NCI-H2029 treated with DMSO at 0.1 percent for 48 hours (cell line): ENCODE measurements around the gene CEP170B.
"Not testable (repeated sequence)": the region's sequence is repeated elsewhere in the genome, so short reads cannot be mapped to it uniquely, and the experiment has no call there.

Experiments used
- DNase-seq: peaks from one replicate; lab custom pipeline; 2025; lab: John Stamatoyannopoulos, UW

CEP170B gene

DNA sequence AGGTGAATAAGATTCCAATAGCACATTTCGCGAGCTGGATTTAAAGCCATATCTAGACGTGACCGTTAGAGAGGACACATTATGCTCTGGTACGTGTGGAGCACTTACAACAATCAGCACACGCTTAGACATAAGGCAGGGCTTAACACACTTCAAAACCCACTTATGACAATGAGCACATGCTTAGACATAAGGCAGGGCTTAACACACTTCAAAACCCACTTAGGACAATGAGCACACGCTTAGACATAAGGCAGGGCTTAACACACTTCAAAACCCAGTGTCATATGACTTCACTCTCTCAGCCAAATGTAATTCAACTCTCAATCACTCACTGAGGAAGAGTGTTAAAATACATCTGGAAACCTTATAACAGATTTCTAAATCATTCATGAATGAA, 48.4 kb downstream of the CEP170B start:
- peak; percentile 52 for DNase-seq

DNA sequence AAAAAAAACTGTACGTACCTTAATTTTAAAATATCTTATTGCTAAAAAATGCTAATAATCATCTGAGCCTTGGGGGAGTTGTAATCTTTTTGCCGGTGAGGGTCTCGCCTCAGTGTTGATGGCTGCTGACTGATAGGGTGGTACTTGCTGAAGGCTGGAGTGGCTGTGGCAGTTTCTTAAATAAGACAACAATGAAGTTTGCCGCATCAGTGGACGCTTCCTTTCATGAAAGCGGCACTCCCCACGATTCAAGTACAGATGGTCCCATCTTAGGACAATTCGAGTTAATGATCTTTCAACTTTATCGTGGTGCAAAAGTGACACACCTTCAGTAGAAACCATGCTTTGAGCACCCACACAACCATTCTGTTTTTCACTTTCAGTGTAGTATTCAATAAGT, 52.0 kb downstream of the CEP170B start:
- no peak for DNase-seq

GRCh38 chr14:104917993-104918392, 52.9 kb downstream of the CEP170B start:
- no peak for DNase-seq

- not testable (repeated sequence) for DNase-seq
These were observed 54.3 kb downstream of the CEP170B start for GRCh38 chr14:104919152-104919992.

- no peak for DNase-seq
These were observed 54.9 kb downstream of the CEP170B start for GRCh38 chr14:104919993-104920315.

DNA sequence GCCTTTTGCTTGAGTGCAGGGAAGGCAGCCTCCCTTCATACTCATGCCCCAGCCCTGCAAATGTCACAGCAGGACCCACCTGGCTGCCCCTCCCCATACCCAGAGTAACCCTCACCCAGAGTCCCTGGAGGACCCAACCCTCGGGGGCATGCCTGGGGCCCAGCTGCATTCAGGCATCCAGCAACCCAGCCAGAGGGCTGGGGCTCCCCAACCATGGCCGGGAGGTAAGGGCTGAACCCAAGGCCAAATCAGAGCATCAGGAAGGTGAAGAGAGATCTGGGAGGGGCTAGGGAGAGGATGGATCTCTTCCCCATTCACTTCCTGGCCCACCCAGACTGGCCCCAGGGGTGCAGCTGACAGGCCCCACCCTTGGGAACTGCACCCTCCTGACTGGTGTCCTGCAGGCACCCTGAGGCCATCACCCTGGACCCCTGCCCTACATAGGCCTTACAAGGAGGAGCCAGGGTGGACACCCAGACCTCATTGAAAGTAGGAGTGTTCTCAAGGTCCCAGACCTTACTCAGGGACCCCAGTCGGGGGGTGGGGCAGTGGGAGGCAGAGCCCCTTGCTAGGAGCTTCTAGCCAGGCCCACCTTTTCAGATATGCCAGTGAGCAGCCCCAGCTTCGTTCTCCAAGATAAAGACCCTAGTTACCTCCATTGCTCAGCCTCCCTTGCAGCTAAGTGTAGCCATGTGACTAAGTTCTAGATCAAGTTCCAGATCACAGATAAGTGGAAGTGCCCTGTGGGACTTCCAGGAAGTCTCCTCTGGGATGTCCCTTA, 58.8 kb downstream of the CEP170B start:
- no peak for DNase-seq

DNA sequence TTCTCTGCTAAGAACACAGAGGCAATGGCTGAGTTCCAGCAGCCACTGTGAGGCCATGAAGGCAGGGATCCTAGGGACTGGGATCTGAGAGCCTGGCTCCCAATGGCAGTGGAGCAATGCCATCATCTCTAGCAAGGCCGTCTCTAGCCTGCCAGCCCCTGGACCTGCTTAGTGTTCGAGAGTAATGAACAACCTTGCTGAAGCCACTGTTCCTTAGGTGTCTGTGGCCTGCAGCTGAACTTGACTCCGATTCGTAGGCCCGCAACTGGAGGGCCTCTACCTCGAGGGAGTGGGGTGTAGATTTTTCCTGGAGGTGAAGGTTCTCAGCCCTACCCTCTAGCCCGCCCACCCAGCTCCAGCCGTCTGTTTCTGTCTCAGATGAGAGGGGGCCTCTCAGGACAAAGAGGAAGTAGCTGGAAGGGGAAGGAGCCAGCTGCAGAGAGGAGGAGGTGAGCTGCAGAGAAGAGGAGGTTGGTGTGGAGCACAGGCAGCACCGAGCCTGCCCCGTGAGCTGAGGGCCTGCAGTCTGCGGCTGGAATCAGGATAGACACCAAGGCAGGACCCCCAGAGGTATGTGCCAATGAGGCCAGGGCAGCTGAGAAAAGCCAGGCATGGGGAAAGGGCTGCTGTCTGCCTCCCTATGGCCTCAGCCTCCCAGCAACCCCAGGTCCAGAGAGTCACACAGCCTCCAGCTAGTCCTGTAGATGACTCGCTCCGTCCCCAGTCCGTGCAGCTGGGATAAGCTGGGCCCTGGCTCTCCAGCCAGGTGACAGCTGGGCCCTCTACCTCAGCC, 59.5 kb downstream of the CEP170B start, which contains the start of gene PLD4:
PLD4 (plus strand) TSS at position 459 of the 793 bp plus-strand sequence. CDS start 2,262 bp downstream, outside the sequence.
- no peak for DNase-seq

- DNase-seq: no peak
These were observed 60.3 kb downstream of the CEP170B start for GRCh38 chr14:104925214-104925854.

DNA sequence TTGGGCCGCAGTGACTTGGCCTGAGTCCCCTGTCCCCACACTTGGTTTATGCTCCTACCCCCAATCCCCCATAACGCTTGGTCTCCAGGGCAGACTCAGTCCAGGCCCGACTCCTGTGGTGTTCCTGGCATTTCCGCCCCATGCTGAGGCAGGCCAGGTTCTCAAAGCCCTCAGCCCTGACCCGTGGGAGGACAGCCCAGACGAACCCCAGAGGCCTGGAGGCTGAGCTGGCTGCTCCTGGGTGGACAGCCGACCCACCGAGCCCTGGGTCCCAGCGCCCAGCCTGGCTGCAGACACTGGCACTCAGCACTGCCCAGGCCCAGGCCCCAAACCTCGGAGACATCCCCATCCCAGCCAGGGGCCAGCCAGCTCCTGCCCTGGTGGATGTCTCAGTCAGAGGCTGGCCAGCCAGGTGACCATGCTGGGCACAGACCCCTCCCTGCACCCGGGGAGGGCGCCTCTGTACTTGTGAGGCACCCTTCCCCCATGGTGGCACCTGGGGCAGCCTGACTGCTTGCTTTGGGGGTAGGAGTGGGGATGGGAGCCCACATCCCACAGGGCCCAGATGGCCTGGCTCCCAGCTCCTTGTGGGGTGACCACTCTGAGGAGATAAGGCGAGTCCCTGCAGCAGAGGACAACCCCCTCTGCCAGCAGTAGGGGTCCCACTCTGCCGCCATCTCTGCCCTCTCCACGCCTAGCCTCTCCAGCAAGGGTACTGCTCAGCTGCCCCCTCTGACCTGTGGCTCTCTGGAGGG, 61.0 kb downstream of the CEP170B start:
- no peak for DNase-seq

- no peak for DNase-seq
These were observed 61.8 kb downstream of the CEP170B start for GRCh38 chr14:104926619-104927431.

- no peak for DNase-seq
These were observed 62.4 kb downstream of the CEP170B start for GRCh38 chr14:104927432-104927816.

- no peak for DNase-seq
These were observed 62.8 kb downstream of the CEP170B start for GRCh38 chr14:104927901-104928300.

GRCh38 chr14:104928391-104929133, 63.5 kb downstream of the CEP170B start:
- no peak for DNase-seq

- DNase-seq: no peak
These were observed 64.5 kb downstream of the CEP170B start for GRCh38 chr14:104929268-104930230.

GRCh38 chr14:104930526-104931303, 65.6 kb downstream of the CEP170B start:
- no peak for DNase-seq

DNA sequence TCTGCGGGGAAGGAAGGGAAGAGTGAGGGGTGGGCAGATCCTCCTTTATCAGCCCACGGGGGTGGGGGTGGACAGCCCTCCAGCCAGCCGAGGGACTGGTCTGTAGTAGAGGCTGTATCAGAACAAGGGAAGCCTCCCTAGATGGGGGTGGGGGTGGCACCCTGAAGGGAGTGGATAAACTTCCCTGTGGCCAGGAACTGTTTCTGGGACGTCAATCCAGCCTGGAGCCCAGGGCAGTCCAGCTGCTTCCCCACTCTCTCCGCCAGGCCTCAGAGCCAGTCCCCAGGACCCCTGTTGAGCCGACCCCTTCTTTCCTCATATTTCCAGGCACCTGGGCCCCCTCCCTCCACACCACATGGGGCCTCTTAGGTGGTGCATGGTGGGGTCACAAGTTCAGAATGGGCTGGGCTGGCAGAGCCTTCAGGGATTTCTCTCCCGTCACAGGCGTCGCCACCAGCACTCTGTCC, 66.3 kb downstream of the CEP170B start:
- DNase-seq: no peak
